PC-3 (cell line): Measurements from ENCODE around the gene FAM47E. TPM values are rescaled to one million over a fixed set of nuclear protein-coding genes. Genes with fewer than 3 reads are reported as not detected.

Source experiments
- ATAC-seq: fragments of 200-7000 bp; cut with Tn5 transposase; 2 replicates; pipeline ENCODE4 v1.9.1; 2020; ENCODE audit warnings: mild to moderate bottlenecking, moderate library complexity
- BruUV-seq: library from RNA; stranded (reverse); fragments of 400-500 nt; replicated peaks from 2 replicates; lab custom pipeline; 2021; lab: Mats Ljungman, UMichigan
- CTCF ChIA-PET: fragments of 300-600 bp; sonication (Branson Sonifier 250); formaldehyde crosslinking; loops from one replicate; lab custom pipeline; 2022; ENCODE audit warnings: antibody characterized with exemption; lab: Charles Lee
- POLR2A ChIA-PET: fragments of 300-600 bp; sonication (Branson Sonifier 250); formaldehyde crosslinking; loops from one replicate; lab custom pipeline; 2022; ENCODE audit warnings: antibody characterized with exemption; ENCODE audit not compliant: unreplicated experiment; lab: Charles Lee
- DNase-seq: peaks from one replicate; pipeline ENCODE4 v3.0.0-alpha.2; 2015
- H2AFZ ChIP-seq: fragments of 300-600 bp; sonication (generic); 2 replicates; pipeline ENCODE4 v1.6.0; 2016; ENCODE audit warnings: antibody characterized with exemption, low read length
- H3F3A ChIP-seq: fragments of 300-600 bp; sonication (generic); one replicate; pipeline ENCODE4 v1.6.0; 2017; ENCODE audit warnings: antibody characterized with exemption, low read length, control low read depth, mild to moderate bottlenecking; ENCODE audit not compliant: unreplicated experiment
- H3K27ac ChIP-seq: fragments of 300-600 bp; sonication (generic); 2 replicates; pipeline ENCODE4 v1.5.1; 2016; ENCODE audit warnings: mild to moderate bottlenecking, low read length
- H3K27me3 ChIP-seq: fragments of 300-600 bp; sonication (generic); 2 replicates; pipeline ENCODE4 v1.6.1; 2016; ENCODE audit warnings: low read length, mixed read lengths
- H3K36me3 ChIP-seq: fragments of 300-600 bp; sonication (generic); 2 replicates; pipeline ENCODE4 v1.6.1; 2016; ENCODE audit warnings: low read depth, mixed run types, low read length, mixed read lengths
- H3K4me1 ChIP-seq: fragments of 300-600 bp; sonication (generic); 2 replicates; pipeline ENCODE4 v1.5.1; 2016; ENCODE audit warnings: low read length; ENCODE audit not compliant: insufficient read depth
- H3K4me2 ChIP-seq: fragments of 300-600 bp; sonication (generic); 2 replicates; pipeline ENCODE4 v1.6.0; 2016; ENCODE audit warnings: low read length
- H3K4me3 ChIP-seq: fragments of 300-600 bp; sonication (generic); 2 replicates; pipeline ENCODE4 v1.5.1; 2016; ENCODE audit warnings: mild to moderate bottlenecking, low read length, mixed read lengths
- H3K79me2 ChIP-seq: fragments of 300-600 bp; sonication (generic); 2 replicates; pipeline ENCODE4 v1.6.1; 2017; ENCODE audit warnings: low read length, mixed read lengths
- H3K9ac ChIP-seq: fragments of 300-600 bp; sonication (generic); 2 replicates; pipeline ENCODE4 v1.6.0; 2016; ENCODE audit warnings: mild to moderate bottlenecking, low read length
- H3K9me2 ChIP-seq: fragments of 300-600 bp; sonication (generic); replicated peaks from 2 replicates; pipeline ENCODE4 v1.6.1; 2016; ENCODE audit warnings: mixed run types, low read length, mixed read lengths
- H3K9me3 ChIP-seq: fragments of 300-600 bp; sonication (generic); 2 replicates; pipeline ENCODE4 v1.6.1; 2016; ENCODE audit warnings: low read length, mixed read lengths
- H4K20me1 ChIP-seq: fragments of 300-600 bp; sonication (generic); 2 replicates; pipeline ENCODE4 v1.6.1; 2016; ENCODE audit warnings: low read length, mixed read lengths
- EZH2 ChIP-seq: fragments of 300-600 bp; sonication (generic); IDR thresholded peaks from one replicate; pipeline ENCODE4 v1.6.1; 2017; ENCODE audit warnings: antibody characterized with exemption, mild to moderate bottlenecking, low read length; ENCODE audit not compliant: unreplicated experiment
- EZH2phosphoT487 ChIP-seq: fragments of 300-600 bp; sonication (generic); IDR thresholded peaks from 2 replicates; pipeline ENCODE4 v1.6.1; 2018; ENCODE audit warnings: mild to moderate bottlenecking, antibody characterized with exemption, low read length, borderline replicate concordance
- intact Hi-C: fragments of 100-400 bp; cut with micrococcal nuclease; formaldehyde crosslinking; loops from 2 replicates; pipeline ENCODE4 v1.9.0; 2023
- total RNA-seq: library from RNA; depleted of rRNA; stranded (reverse); fragments of >200 nt; gene quantifications from 2 replicates; pipeline ENCODE4 v1.2.3, GENCODE V29; 2014
- TF ChIP-seq, protein P1 (sequence below): fragments of 300-600 bp; sonication (generic); conservative IDR thresholded peaks from 2 replicates; pipeline ENCODE4 v1.5.1; 2017; ENCODE audit warnings: antibody characterized with exemption, low read depth, mild to moderate bottlenecking, low read length

The FAM47E gene
- total RNA-seq, 1 experiment from 2014 or later = 0.91 TPM

DNA sequence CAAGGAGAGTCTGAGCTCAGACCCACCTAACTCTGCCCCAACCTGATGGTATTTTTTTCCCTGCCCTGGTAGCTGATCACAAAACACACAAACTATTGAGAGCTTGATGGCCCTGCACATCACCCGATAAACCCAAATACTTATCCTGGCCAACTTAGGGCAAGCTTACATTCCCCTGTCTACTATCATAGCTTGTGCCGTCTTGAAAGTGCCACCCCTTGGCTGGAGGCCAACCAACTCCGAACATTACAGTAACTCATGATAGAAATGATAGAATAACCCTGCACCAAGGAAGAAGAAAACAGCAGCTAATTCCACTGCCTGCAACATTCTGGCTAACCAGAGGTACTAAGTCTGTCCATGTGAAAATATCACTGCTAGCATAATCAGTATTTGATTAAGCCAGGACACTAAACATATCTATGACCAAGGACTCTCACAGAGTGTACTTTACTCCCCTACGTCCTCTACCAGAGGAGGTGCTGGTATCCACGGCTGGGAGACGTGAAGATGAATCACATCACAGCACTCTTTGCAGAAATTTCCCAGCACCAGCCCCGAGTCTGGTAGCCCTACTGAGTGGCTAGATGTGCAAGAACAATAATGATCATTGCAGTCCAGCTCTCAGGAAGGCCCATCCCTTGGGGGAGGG lies 63.9 kb downstream of the FAM47E start:
- H3K27ac ChIP-seq = no peak overlapping the region
- ChIA-PET CTCF (no interaction called here), POLR2A (no interaction called here)
- H3K4me2 ChIP-seq = no peak overlapping the region
- no peak overlapping the region for H3K4me3 ChIP-seq
- H3K36me3 ChIP-seq = no peaks in the 10 kb centered on the region
- H2AFZ ChIP-seq = no peak overlapping the region
- intact Hi-C loops = no loop called here
- H3K27me3 ChIP-seq = no peaks in the 10 kb centered on the region
- no peaks in the 10 kb centered on the region for H3K9me3 ChIP-seq
- no peaks in the 10 kb centered on the region for H4K20me1 ChIP-seq
- no peaks in the 10 kb centered on the region for H3K79me2 ChIP-seq
- BruUV-seq = no TSS peak
- TF ChIP-seq EZH2phosphoT487 (no peak), EZH2 (no peak)
- TF ChIP-seq, protein P1, sequence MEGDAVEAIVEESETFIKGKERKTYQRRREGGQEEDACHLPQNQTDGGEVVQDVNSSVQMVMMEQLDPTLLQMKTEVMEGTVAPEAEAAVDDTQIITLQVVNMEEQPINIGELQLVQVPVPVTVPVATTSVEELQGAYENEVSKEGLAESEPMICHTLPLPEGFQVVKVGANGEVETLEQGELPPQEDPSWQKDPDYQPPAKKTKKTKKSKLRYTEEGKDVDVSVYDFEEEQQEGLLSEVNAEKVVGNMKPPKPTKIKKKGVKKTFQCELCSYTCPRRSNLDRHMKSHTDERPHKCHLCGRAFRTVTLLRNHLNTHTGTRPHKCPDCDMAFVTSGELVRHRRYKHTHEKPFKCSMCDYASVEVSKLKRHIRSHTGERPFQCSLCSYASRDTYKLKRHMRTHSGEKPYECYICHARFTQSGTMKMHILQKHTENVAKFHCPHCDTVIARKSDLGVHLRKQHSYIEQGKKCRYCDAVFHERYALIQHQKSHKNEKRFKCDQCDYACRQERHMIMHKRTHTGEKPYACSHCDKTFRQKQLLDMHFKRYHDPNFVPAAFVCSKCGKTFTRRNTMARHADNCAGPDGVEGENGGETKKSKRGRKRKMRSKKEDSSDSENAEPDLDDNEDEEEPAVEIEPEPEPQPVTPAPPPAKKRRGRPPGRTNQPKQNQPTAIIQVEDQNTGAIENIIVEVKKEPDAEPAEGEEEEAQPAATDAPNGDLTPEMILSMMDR = no peak
- H3F3A ChIP-seq = no peaks in the 10 kb centered on the region
- DNase-seq (no peak), ATAC-seq (no peak)
- H3K9ac ChIP-seq = no peak overlapping the region
- H3K4me1 ChIP-seq = no peaks in the 10 kb centered on the region
- no peaks in the 10 kb centered on the region for H3K9me2 ChIP-seq

DNA sequence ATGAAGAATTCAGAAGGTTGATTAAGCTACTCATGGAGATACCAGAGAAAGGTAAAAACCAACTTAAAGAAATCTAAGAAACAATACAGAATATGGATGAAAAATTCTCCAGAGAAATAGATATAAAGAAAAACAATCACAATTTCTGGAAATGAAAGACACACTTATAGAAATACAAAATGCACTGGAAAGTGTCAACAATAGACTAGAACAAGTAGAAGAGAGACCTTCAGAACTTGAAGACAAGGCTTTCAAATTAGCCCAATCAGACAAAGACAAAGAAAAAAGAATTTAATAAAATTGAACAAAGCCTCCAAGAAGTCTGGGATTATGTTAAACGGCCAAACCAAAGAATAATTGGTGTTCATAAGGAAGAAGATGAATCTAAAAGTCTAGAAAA lies 64.6 kb downstream of the FAM47E start:
- BruUV-seq = no TSS peak
- POLR2A ChIA-PET = no interaction called here
- H3F3A ChIP-seq = no peaks in the 10 kb centered on the region
- H2AFZ ChIP-seq = no peak overlapping the region
- no peak overlapping the region for H3K27ac ChIP-seq
- CTCF ChIA-PET = no interaction called here
- H3K79me2 ChIP-seq = no peaks in the 10 kb centered on the region
- H3K36me3 ChIP-seq = no peaks in the 10 kb centered on the region
- no peaks in the 10 kb centered on the region for H4K20me1 ChIP-seq
- no peak overlapping the region for H3K4me2 ChIP-seq
- no peaks in the 10 kb centered on the region for H3K9me3 ChIP-seq
- ATAC-seq (no peak), DNase-seq (no peak)
- H3K27me3 ChIP-seq = no peaks in the 10 kb centered on the region
- TF ChIP-seq, protein P1 = no peak
- TF ChIP-seq EZH2phosphoT487 (no peak), EZH2 (no peak)
- H3K4me1 ChIP-seq = no peaks in the 10 kb centered on the region
- H3K9ac ChIP-seq = no peak overlapping the region
- H3K4me3 ChIP-seq = no peak overlapping the region
- intact Hi-C loops = no loop called here
- no peaks in the 10 kb centered on the region for H3K9me2 ChIP-seq

DNA sequence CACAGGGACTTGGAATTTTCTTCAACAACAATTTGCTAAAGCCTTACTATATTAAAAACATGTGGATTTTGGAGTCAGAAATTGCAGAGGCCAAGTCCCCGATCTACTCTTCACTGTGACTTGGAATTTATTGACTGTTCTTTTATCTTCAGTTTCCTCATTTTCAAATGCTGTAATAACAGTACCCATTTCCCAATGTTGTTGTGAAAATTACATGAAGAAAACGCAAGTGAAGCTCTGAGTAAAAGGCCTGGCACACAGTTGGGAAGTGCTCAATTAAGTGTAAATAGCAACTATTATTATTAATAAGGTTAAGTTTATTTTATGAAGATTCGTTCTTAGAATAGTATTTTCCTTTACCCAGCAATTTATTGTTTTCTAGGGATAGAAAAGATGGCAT lies 70.7 kb downstream of the FAM47E start:
- Histone ChIP-seq H2AFZ (no peak overlapping the region), H3K9ac (no peak overlapping the region), H3K27ac (no peak overlapping the region), H3K4me2 (no peak overlapping the region), H3F3A (no peaks in the 10 kb centered on the region), H3K4me3 (no peak overlapping the region), H3K9me2 (no peaks in the 10 kb centered on the region), H3K79me2 (no peaks in the 10 kb centered on the region), H3K9me3 (peaks cover 5% of the 10 kb centered on the region; the same call in 1 of the 2 replicates), H3K27me3 (no peaks in the 10 kb centered on the region), H4K20me1 (no peaks in the 10 kb centered on the region), H3K4me1 (no peaks in the 10 kb centered on the region), H3K36me3 (no peaks in the 10 kb centered on the region)
- CTCF ChIA-PET = no interaction called here
- intact Hi-C loops = no loop called here
- POLR2A ChIA-PET = no interaction called here
- no peak for TF ChIP-seq EZH2phosphoT487
- TF ChIP-seq, protein P1 = no peak
- TF ChIP-seq EZH2 = no peak
- DNase-seq (no peak), ATAC-seq (no peak)
- no TSS peak for BruUV-seq
